ENCODE measurements around the gene EXOC8. TPM values are rescaled to one million over a fixed set of nuclear protein-coding genes. Genes with fewer than 3 reads are reported as not detected.
"Not testable (repeated sequence)": the region's sequence is repeated elsewhere in the genome, so short reads cannot be mapped to it uniquely, and the experiment has no call there.

Gene EXOC8
- total RNA-seq, 1 donor from 2014 or later = 9.9 TPM

DNA sequence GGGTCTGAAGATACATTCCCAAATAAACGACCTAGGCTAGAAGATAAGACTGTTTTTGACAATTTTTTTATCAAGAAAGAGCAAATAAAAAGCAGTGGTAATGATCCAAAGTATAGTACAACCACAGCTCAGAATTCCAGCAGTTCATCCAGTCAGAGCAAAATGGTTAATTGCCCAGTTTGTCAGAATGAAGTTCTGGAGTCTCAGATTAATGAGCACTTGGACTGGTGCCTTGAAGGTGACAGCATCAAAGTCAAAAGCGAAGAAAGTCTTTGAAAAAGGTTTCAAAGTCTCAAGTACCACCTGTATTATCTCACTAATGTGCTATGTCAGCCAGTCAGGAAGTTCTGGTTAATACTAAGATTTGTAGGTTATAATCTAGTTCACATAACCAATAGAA, 15.4 kb upstream of the EXOC8 start:
- no peak for TF ChIP-seq CTCF (IDR thresholded peaks at IDR 0.05)
- H3K36me3 ChIP-seq = peaks cover 11 to 49% of the 10 kb centered on the region in 2 donors
- intact Hi-C loops (cut with DNase I) = no loop called here

GRCh38 chr1:231351816-231352215, 14.2 kb upstream of the EXOC8 start:
- no peak for TF ChIP-seq CTCF (IDR thresholded peaks at IDR 0.05)
- H3K27me3 ChIP-seq = no peaks in the 10 kb centered on the region
- intact Hi-C loops (cut with DNase I) = no loop called here
- peaks cover 14 to 59% of the 10 kb centered on the region in 2 donors for H3K36me3 ChIP-seq
- DNase-seq (ENCODE audit: low spot score in 2 of 2) = no peak
- no peak overlapping the region for H3K27ac ChIP-seq
- H3K4me1 ChIP-seq = no peaks in the 10 kb centered on the region
- H3K4me3 ChIP-seq = no peak overlapping the region
- H3K9me3 ChIP-seq = no peaks in the 10 kb centered on the region

More for the DNA sequence above, 15.4 kb upstream of the EXOC8 start:
- Histone ChIP-seq H3K4me3 (no peak overlapping the region), H3K9me3 (no peaks in the 10 kb centered on the region), H3K27me3 (no peaks in the 10 kb centered on the region), H3K27ac (no peak overlapping the region), H3K4me1 (peaks cover 0 to 1% of the 10 kb centered on the region in 2 donors)
- no peak for DNase-seq (ENCODE audit: low spot score in 2 of 2)

- H3K4me3 ChIP-seq; H3K27ac ChIP-seq; intact Hi-C loops (cut with DNase I); DNase-seq (ENCODE audit: low spot score in 2 of 2); H3K9me3 ChIP-seq; H3K27me3 ChIP-seq; H3K4me1 ChIP-seq: not testable (repeated sequence)
- peaks cover 14 to 64% of the 10 kb centered on the region in 2 donors for H3K36me3 ChIP-seq
Observed at GRCh38 chr1:231348856-231349255, 11.2 kb upstream of the EXOC8 start.

GRCh38 chr1:231348442-231348841, 10.8 kb upstream of the EXOC8 start:
- intact Hi-C loops (cut with DNase I) = no loop called here
- Histone ChIP-seq H3K4me3 (no peak overlapping the region), H3K4me1 (no peaks in the 10 kb centered on the region), H3K9me3 (no peaks in the 10 kb centered on the region), H3K27me3 (no peaks in the 10 kb centered on the region), H3K36me3 (peaks cover 14 to 64% of the 10 kb centered on the region in 2 donors), H3K27ac (no peak overlapping the region)
- no peak for DNase-seq (ENCODE audit: low spot score in 2 of 2)
- TF ChIP-seq CTCF (IDR thresholded peaks at IDR 0.05) = no peak

DNA sequence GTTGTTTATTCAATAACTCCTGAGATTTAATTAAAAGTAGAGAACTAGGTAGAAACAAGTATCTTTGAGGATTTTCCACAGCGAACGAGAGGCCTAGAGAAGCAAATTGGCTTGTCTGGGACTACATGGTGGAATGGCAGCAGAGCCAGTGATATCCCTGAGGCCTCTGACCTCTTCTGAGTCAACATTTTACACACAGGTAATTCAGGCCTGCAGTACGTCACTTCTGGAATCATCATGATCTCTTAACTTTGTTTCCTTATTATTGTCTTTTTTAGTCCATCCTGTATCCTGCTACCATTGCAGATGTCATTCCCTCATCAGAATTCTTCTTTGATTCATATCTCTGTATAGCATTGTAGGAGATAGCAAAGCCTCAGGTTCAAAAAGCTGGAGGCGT, 10.3 kb upstream of the EXOC8 start:
- H3K36me3 ChIP-seq = peaks cover 10 to 62% of the 10 kb centered on the region in 2 donors

More for the DNA sequence above, 10.3 kb upstream of the EXOC8 start:
- H3K27me3 ChIP-seq = no peaks in the 10 kb centered on the region
- TF ChIP-seq CTCF (IDR thresholded peaks at IDR 0.05) = no peak
- intact Hi-C loops (cut with DNase I) = no loop called here
- no peak for DNase-seq (ENCODE audit: low spot score in 2 of 2)
- H3K4me3 ChIP-seq = no peak overlapping the region
- H3K4me1 ChIP-seq = no peaks in the 10 kb centered on the region
- no peaks in the 10 kb centered on the region for H3K9me3 ChIP-seq
- no peak overlapping the region for H3K27ac ChIP-seq
